PC-9 (cell line): ENCODE data around the gene FDX2. TPM values are rescaled to one million over a fixed set of nuclear protein-coding genes. Genes with fewer than 3 reads are reported as not detected.
"Not testable (repeated sequence)": the region's sequence is repeated elsewhere in the genome, so short reads cannot be mapped to it uniquely, and the experiment has no call there.

Experiments used
- BruUV-seq: library from RNA; stranded (reverse); fragments of 400-500 nt; replicated peaks from 2 replicates; lab custom pipeline; 2021; lab: Mats Ljungman, UMichigan
- CTCF ChIA-PET: fragments of 300-600 bp; sonication (Branson Sonifier 250); formaldehyde crosslinking; loops from one replicate; lab custom pipeline; 2022; ENCODE audit warnings: antibody characterized with exemption; lab: Charles Lee
- POLR2A ChIA-PET: fragments of 300-600 bp; sonication (Branson Sonifier 250); formaldehyde crosslinking; loops from one replicate; lab custom pipeline; 2022; ENCODE audit warnings: antibody characterized with exemption; ENCODE audit not compliant: unreplicated experiment; lab: Charles Lee
- DNase-seq, 2 experiments: peaks; one replicate each; pipeline versions ENCODE4 v3.0.0 to v3.0.0-alpha.2; 2015 to 2022; ENCODE audit warnings: mixed read lengths in 1 of 2
- H2AFZ ChIP-seq: fragments of 200-600 bp; sonication (generic); 2 replicates; pipeline ENCODE4 v1.8.1; 2017; ENCODE audit warnings: antibody characterized with exemption
- H3F3A ChIP-seq: fragments of 200-600 bp; sonication (generic); 2 replicates; pipeline ENCODE4 v1.8.1; 2017; ENCODE audit warnings: antibody characterized with exemption, mild to moderate bottlenecking, low read depth; ENCODE audit not compliant: insufficient read depth
- H3K27ac ChIP-seq: fragments of 200-600 bp; sonication (generic); 2 replicates; pipeline ENCODE4 v1.6.1; 2016; ENCODE audit warnings: mixed run types
- H3K27me3 ChIP-seq: fragments of 200-600 bp; sonication (generic); 2 replicates; pipeline ENCODE4 v1.6.1; 2016; ENCODE audit warnings: low read depth, mixed run types; ENCODE audit not compliant: insufficient read depth
- H3K36me3 ChIP-seq: fragments of 200-600 bp; sonication (generic); 2 replicates; pipeline ENCODE4 v1.6.1; 2016; ENCODE audit warnings: low read depth, mixed run types
- H3K4me1 ChIP-seq: fragments of 200-600 bp; sonication (generic); replicated peaks from 2 replicates; pipeline ENCODE4 v1.6.1; 2016; ENCODE audit warnings: mixed run types; ENCODE audit not compliant: insufficient read depth
- H3K4me2 ChIP-seq: fragments of 200-600 bp; sonication (generic); 2 replicates; pipeline ENCODE4 v1.6.1; 2017; ENCODE audit warnings: mixed run types
- H3K4me3 ChIP-seq: fragments of 200-600 bp; sonication (generic); 2 replicates; pipeline ENCODE4 v1.6.1; 2016; ENCODE audit warnings: mixed run types
- H3K79me2 ChIP-seq: fragments of 200-600 bp; sonication (generic); 2 replicates; pipeline ENCODE4 v1.6.1; 2017; ENCODE audit warnings: low read depth, mixed run types
- H3K9me2 ChIP-seq: fragments of 200-600 bp; sonication (generic); 2 replicates; pipeline ENCODE4 v1.8.1; 2017; ENCODE audit warnings: mild to moderate bottlenecking; ENCODE audit not compliant: insufficient read depth
- H3K9me3 ChIP-seq: fragments of 200-600 bp; sonication (generic); 2 replicates; pipeline ENCODE4 v1.8.1; 2016; ENCODE audit warnings: low read depth; ENCODE audit not compliant: insufficient read depth
- H4K20me1 ChIP-seq: fragments of 200-600 bp; sonication (generic); 2 replicates; pipeline ENCODE4 v1.8.1; 2017; ENCODE audit not compliant: insufficient read depth
- CTCF ChIP-seq: fragments of 200-600 bp; sonication (generic); conservative IDR thresholded peaks from 2 replicates; pipeline ENCODE4 v1.6.1; 2017; ENCODE audit warnings: mixed run types, antibody characterized with exemption, mild to moderate bottlenecking, moderate library complexity
- EZH2 ChIP-seq: fragments of 200-600 bp; sonication (generic); IDR thresholded peaks from 2 replicates; pipeline ENCODE4 v1.8.0; 2017; ENCODE audit warnings: antibody characterized with exemption, low read depth
- intact Hi-C: fragments of 100-400 bp; cut with micrococcal nuclease; formaldehyde crosslinking; loops from one replicate; pipeline ENCODE4 v1.10.0; 2022; ENCODE audit not compliant: unreplicated experiment
- total RNA-seq: library from RNA; stranded (reverse); gene quantifications from 2 replicates; pipeline ENCODE4 v1.2.3, GENCODE V29; 2021

The FDX2 gene
- total RNA-seq, 1 experiment from 2014 or later: 23.1 TPM

GRCh38 chr19:10284065-10284959, 31.5 kb downstream of the FDX2 start:
- no peak overlapping the region for H3K27ac ChIP-seq
- H3K4me3 ChIP-seq: no peak overlapping the region
- peaks cover 33% of the 10 kb centered on the region for H3K4me1 ChIP-seq
- CTCF ChIA-PET: no interaction called here
- no peaks in the 10 kb centered on the region for H3K9me3 ChIP-seq
- POLR2A ChIA-PET: interaction anchor here (0.6 to 1.0 kb wide), 3 partner anchors 14 to 210 kb away, joined by 3 to 5 read pairs (median 3); partner anchors contain the start of genes ICAM1 and RAVER1
- DNase-seq: no peak
- H3K36me3 ChIP-seq: peaks cover 9% of the 10 kb centered on the region; the same call in 1 of the 2 replicates
- no TSS peak for BruUV-seq
- H4K20me1 ChIP-seq: no peaks in the 10 kb centered on the region
- no peak overlapping the region for H2AFZ ChIP-seq
- H3K9me2 ChIP-seq: no peaks in the 10 kb centered on the region
- intact Hi-C loops: no loop called here
- no peaks in the 10 kb centered on the region for H3K27me3 ChIP-seq
- no peak overlapping the region for H3K4me2 ChIP-seq
- H3F3A ChIP-seq: peaks cover 35% of the 10 kb centered on the region
- no peaks in the 10 kb centered on the region for H3K79me2 ChIP-seq
- TF ChIP-seq EZH2 (no peak), CTCF (no peak)

- DNase-seq: peak; percentile 71 to 87
- intact Hi-C loops: no loop called here
- Histone ChIP-seq H3K4me3 (peak overlapping the region; percentile 2; the same call in 1 of the 2 replicates), H3K27me3 (no peaks in the 10 kb centered on the region), H4K20me1 (no peaks in the 10 kb centered on the region), H3K9me3 (no peaks in the 10 kb centered on the region), H3K9me2 (no peaks in the 10 kb centered on the region), H3K4me2 (peak overlapping the region; percentile 54), H3F3A (peaks cover 42% of the 10 kb centered on the region), H3K36me3 (peaks cover 9% of the 10 kb centered on the region; the same call in 1 of the 2 replicates), H3K79me2 (no peaks in the 10 kb centered on the region), H3K4me1 (peaks cover 37% of the 10 kb centered on the region), H3K27ac (peak overlapping the region; percentile 60), H2AFZ (no peak overlapping the region)
- ChIA-PET CTCF (interaction anchor here (0.6 kb wide), 1 partner anchor 31 kb away, joined by 3 read pairs; no protein-coding TSS in a partner anchor), POLR2A (interaction anchor here (0.6 to 1.0 kb wide), 3 partner anchors 13 to 210 kb away, joined by 3 to 5 read pairs (median 3); partner anchors contain the start of genes ICAM1 and RAVER1)
- TF ChIP-seq CTCF (no peak), EZH2 (no peak)
- BruUV-seq: TSS peak; percentile 58
Measured at GRCh38 chr19:10283301-10284064, 32.3 kb downstream of the FDX2 start.

GRCh38 chr19:10282043-10282442, 33.8 kb downstream of the FDX2 start:
- CTCF ChIA-PET, intact Hi-C loops, DNase-seq, H3K9me3 ChIP-seq, H3K9me2 ChIP-seq, H3K36me3 ChIP-seq, H2AFZ ChIP-seq, H4K20me1 ChIP-seq, H3K4me3 ChIP-seq, BruUV-seq, H3K79me2 ChIP-seq, H3K27me3 ChIP-seq: not testable (repeated sequence)
- peaks cover 42% of the 10 kb centered on the region for H3F3A ChIP-seq
- 0 out of 2 replicates have a peak overlapping the region, but pooled peaks have one; percentile 21 for H3K4me2 ChIP-seq
- peaks cover 37% of the 10 kb centered on the region for H3K4me1 ChIP-seq
- POLR2A ChIA-PET: interaction anchor here (0.6 kb wide), 1 partner anchor 52 kb away, joined by 26 read pairs; no protein-coding TSS in a partner anchor
- peak overlapping the region; percentile 60; the same call in 1 of the 2 replicates for H3K27ac ChIP-seq
